Melanocyte of skin (primary cell): Measurements from ENCODE around the gene TRIM2. TPM values are rescaled to one million over a fixed set of nuclear protein-coding genes. Genes with fewer than 3 reads are reported as not detected.

ENCODE experiments used
- small RNA-seq, 2 donors: library from RNA; depleted of rRNA; stranded (forward); fragments of <200 nt; gene quantifications; one replicate each; pipeline ENCODE3, GENCODE V24; 2012
- total RNA-seq, 2 donors: library from RNA; depleted of rRNA; stranded (reverse); fragments of >200 nt; gene quantifications; 2 replicates each; pipeline ENCODE4 v1.2.3, GENCODE V29; 2012

TRIM2 gene
- 100 to 1,000 TPM; 125 to 245 TPM for total RNA-seq

GRCh38 chr4:153204247-153204671 lies at the start of gene TRIM2:
TSS of gene TRIM2 (plus strand) at chr4:153204443. CDS start at chr4:153204531, 88 bp downstream.

DNA sequence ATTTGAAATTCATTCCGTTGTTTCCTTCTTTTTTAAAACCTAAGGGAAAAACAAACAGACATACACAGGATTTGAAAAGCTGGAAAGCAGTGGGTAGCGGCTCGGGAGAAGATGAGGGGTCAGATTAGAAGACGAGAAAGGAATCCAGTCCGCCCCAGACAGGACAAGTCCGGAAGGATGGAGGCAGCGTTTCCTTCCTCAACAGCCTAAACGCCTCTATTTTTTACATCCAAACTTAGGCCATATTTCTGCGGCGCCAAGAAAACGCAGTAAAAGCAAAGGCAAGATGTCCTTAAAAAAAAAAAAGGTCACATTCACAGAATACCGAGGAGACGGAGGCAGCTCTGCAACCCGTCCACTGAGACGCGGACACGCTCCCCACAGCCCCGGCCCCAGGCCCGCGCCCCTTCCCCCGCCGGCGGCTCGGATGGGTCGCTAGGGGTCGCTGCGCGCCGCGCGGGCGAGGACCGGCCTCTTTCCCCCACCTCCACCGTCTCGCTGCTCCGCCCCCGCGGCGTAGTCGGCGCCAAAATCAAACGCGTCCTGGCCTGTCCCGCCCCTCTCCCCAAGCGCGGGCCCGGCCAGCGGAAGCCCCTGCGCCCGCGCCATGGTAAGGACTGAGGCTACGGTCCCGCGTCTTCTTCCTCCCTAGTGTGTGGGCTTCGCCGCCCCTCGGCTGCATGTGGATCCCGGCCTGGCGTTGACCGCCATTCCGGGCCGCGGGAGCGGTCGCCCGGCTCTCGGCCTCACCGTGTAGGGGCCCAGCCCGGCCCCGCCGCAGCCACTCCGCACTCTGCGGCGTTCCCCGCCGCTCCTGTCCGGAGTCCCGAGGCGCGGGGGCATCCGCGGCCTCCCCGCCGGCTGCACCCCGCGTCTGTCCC lies 140.1 kb downstream of the TRIM2 start, which contains the start of gene MND1:
Gene MND1, plus strand, starts transcription at position 558 of the 881 bp plus-strand sequence. Its CDS starts 50 bp downstream, at position 608.

Small RNA genes within 50 kb of the gene (small RNA-seq; reads per million reads assigned to genes)
- 0 reads per million in 2 donors for gene RF00019
- 0 reads per million in 2 donors for gene RN7SL419P
- 0 reads per million in 2 donors for gene RNU6-1196P

Other genes starting within 250 kb of the TRIM2 start
- gene MND1, start 140.2 kb downstream of the TRIM2 start, total RNA-seq, result 10 to 100 TPM in 1 of 2 donors, 1 to 10 TPM in 1; 5.2 to 18.6 TPM